Aorta (tissue), 5 donors: ENCODE data around the gene CNOT6L. TPM values are rescaled to one million over a fixed set of nuclear protein-coding genes. Genes with fewer than 3 reads are reported as not detected.

ENCODE experiments used
- ATAC-seq: fragments of 200-7000 bp; cut with Tn5 transposase; one replicate; pipeline ENCODE4 v1.9.1; 2022; ENCODE audit warnings: moderate library complexity; ENCODE audit not compliant: low FRiP score
- DNase-seq, 2 donors: peaks; one replicate each; pipeline ENCODE4 v3.0.0-alpha.2; 2020
- H3K27ac ChIP-seq, 2 donors: one replicate each; pipeline ENCODE4 v1.5.1; 2013; ENCODE audit warnings: low read length in 2 of 2, mild to moderate bottlenecking in 2 of 2, moderate library complexity in 2 of 2, control low read depth in 1 of 2, inconsistent platforms in 1 of 2, low read depth in 1 of 2
- H3K27me3 ChIP-seq, 2 donors: one replicate each; pipeline ENCODE4 v1.6.1; 2013; ENCODE audit warnings: control low read depth in 1 of 2, low read length in 1 of 2, mild to moderate bottlenecking in 1 of 2, moderate library complexity in 1 of 2; ENCODE audit not compliant: insufficient read depth in 2 of 2, control insufficient read depth in 1 of 2
- H3K36me3 ChIP-seq, 2 donors: one replicate each; pipeline ENCODE4 v1.6.1; 2013; ENCODE audit warnings: control low read depth in 1 of 2, low read length in 1 of 2, mild to moderate bottlenecking in 1 of 2; ENCODE audit not compliant: insufficient read depth in 2 of 2, control insufficient read depth in 1 of 2
- H3K4me1 ChIP-seq, 2 donors: one replicate each; pipeline ENCODE4 v1.6.1; 2013; ENCODE audit warnings: low read length in 2 of 2, control low read depth in 1 of 2, mild to moderate bottlenecking in 1 of 2, moderate library complexity in 1 of 2; ENCODE audit not compliant: insufficient read depth in 2 of 2, control insufficient read depth in 1 of 2
- H3K4me3 ChIP-seq, 2 donors: one replicate each; pipeline ENCODE4 v1.5.1; 2013; ENCODE audit warnings: low read length in 2 of 2, control low read depth in 1 of 2, mild to moderate bottlenecking in 1 of 2
- H3K9me3 ChIP-seq: one replicate; pipeline ENCODE4 v1.6.1; 2013; ENCODE audit warnings: mild to moderate bottlenecking, low read length; ENCODE audit not compliant: control insufficient read depth
- WGBS, 2 donors: extraction: QIAGEN DNeasy Blood & Tissue Kit; methylation state at CpG; one replicate each; pipeline ENCODE4 v1.1.7; 2013; 5-methylcytosine and 5-hydroxymethylcytosine counted together
- intact Hi-C, 2 donors: fragments of 100-400 bp; cut with DNase I; formaldehyde crosslinking; loops; one replicate each; pipeline versions ENCODE4 v1.14.2 to v1.15.0; 2022
- polyA plus RNA-seq, 2 donors: library from polyadenylated mRNA; stranded (reverse); fragments of 200-250 nt; gene quantifications; one replicate each; pipeline ENCODE4 v1.2.3, GENCODE V29; 2013
- total RNA-seq, 2 donors: library from RNA; stranded (reverse); fragmentation: NEBNext Ultra II Directional; extraction: Animal tissue kit (Norgen Biotek cat#: 25700); gene quantifications; one replicate each; pipeline ENCODE4 v1.2.1, GENCODE V29; 2021
- donor health status: healthy with polysubstance abuse.
- donor health status: Bipolar disorder and iron deficiency.
- donor health status: DM: no; HTN: no; CAD: no.
- donor health status: DM: no; HTN: no; CAD: no.
- donor health status: DM: yes; HTN: yes; CAD: no.

Gene CNOT6L
- total and polyA plus RNA-seq, 4 donors, result 4.6 to 56.2 (median 24.9) TPM

DNA sequence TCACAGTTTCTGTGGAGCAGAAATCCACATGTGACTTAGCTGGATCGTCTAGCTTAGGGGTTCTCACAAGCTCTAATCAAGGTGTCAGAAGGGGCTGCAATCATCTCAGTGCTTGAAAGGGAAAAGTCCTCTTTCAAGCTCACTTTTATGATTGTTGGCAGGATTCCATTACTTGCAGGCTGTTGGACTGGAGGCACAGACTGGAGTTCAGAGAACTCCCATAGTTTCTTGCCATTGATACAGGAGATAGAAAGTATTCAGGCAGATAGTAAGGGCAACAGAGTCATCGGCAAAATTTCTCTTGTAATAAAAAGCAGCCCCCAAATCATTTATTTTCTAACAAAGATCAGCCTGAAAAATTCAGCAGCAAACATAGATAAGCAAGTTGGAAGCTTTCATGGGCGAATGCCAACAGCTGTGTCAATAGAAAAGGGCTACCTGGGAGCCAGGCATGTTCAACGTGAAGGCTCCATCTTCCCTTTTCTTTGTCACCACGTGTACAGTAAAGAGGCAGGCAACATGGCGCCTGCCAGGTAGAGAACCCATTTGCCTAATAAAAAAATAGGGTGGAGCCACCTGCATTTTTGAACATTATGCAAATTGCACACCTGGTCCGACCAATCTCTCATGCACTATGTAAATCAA lies 149.1 kb downstream of the CNOT6L start:
- intact Hi-C loops, result no loop called here
- whole genome bisulfite sequencing, 2 donors, result 59 to 69% methylated on average over 7 of the region's 7 CpGs
- no peak for ATAC-seq
- H3K27ac ChIP-seq, result no peak overlapping the region
- DNase-seq, result no peak
- no peaks in the 10 kb centered on the region for H3K9me3 ChIP-seq
- no peak overlapping the region for H3K4me3 ChIP-seq
- H3K4me1 ChIP-seq, result no peaks in the 10 kb centered on the region
- no peaks in the 10 kb centered on the region for H3K36me3 ChIP-seq
- H3K27me3 ChIP-seq, result no peaks in the 10 kb centered on the region

DNA sequence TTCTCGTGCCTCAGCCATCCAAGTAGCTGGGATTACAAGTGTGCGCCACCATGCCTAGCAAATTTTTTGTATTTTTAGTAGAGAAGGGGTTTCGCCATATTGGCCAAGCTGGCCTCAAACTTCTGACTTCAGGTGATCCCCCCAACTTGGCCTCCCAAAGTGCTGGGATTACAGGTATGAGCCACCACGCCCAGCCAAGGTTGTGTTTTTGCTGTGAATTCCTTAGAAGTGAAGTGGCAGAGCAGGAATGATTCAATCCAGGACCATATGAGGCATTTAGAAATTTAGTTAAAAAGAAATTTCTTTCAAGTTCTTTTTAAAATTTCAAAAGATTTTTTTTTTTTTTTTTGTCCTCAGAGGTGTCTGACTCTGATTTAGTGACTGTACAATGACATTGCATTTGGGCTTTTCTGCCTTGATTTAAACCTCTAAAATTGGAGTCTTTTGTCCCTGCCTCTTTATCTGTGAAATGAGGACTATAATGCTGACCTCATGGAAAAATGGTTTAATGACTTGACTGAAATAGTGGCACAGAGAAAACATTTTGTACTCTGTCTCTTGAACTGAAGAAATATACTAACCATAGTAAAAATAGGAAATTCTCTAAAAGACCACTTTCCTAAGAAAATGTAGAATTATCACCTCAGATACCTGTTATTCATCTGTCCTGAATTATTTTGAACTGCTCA lies 153.6 kb downstream of the CNOT6L start:
- H3K27ac ChIP-seq, result no peak overlapping the region
- intact Hi-C loops, result no loop called here
- 89 to 92% methylated on average over 4 of the region's 4 CpGs for WGBS, 2 donors

More for the DNA sequence above, 153.6 kb downstream of the CNOT6L start:
- no peak overlapping the region for H3K4me3 ChIP-seq
- H3K4me1 ChIP-seq, result no peaks in the 10 kb centered on the region
- no peaks in the 10 kb centered on the region for H3K27me3 ChIP-seq
- DNase-seq, result no peak
- H3K36me3 ChIP-seq, result no peaks in the 10 kb centered on the region
- no peak for ATAC-seq
- H3K9me3 ChIP-seq, result no peaks in the 10 kb centered on the region

Other genes with a start within 250 kb of the CNOT6L start
- not detected for gene CXCL13, start 213.5 kb downstream of the CNOT6L start, total RNA-seq
- gene CXCL13, start 213.5 kb downstream of the CNOT6L start, polyA plus RNA-seq, result 1 to 10 TPM in 1 of 2 donors, under 1 TPM in 1; 0.26 to 1.8 TPM
- 10 to 100 TPM; 19.6 to 24.9 TPM for gene MRPL1, start 43.5 kb upstream of the CNOT6L start, total RNA-seq
- 10 to 100 TPM; 28.0 to 45.2 TPM for gene MRPL1, start 43.5 kb upstream of the CNOT6L start, polyA plus RNA-seq
- gene FRAS1, start 238.0 kb upstream of the CNOT6L start, total RNA-seq, result 1 to 10 TPM in 1 of 2 donors, under 1 TPM in 1; 0.87 to 1.4 TPM
- gene FRAS1, start 238.0 kb upstream of the CNOT6L start, polyA plus RNA-seq, result under 1 TPM in 1 of 2 donors, not detected in 1; 0.08 TPM